Upper lobe of right lung (tissue), 1 donor: ENCODE measurements around the gene ACSS1. TPM values are rescaled to one million over a fixed set of nuclear protein-coding genes. Genes with fewer than 3 reads are reported as not detected.

Experiments
- ATAC-seq: fragments of 200-7000 bp; cut with Tn5 transposase; one replicate; pipeline ENCODE4 v1.9.1; 2020; ENCODE audit warnings: mild to moderate bottlenecking, moderate library complexity
- DNase-seq: peaks from one replicate; pipeline ENCODE4 v3.0.0-alpha.2; 2020
- H3K27ac ChIP-seq: fragments of 200-600 bp; one replicate; pipeline ENCODE4 v1.8.0; 2022
- H3K27me3 ChIP-seq: fragments of 200-600 bp; one replicate; pipeline ENCODE4 v1.8.0; 2022; ENCODE audit warnings: mild to moderate bottlenecking
- H3K36me3 ChIP-seq: fragments of 200-600 bp; one replicate; pipeline ENCODE4 v1.8.0; 2022
- H3K4me1 ChIP-seq: fragments of 200-600 bp; one replicate; pipeline ENCODE4 v1.8.0; 2022
- H3K4me3 ChIP-seq: fragments of 200-600 bp; one replicate; pipeline ENCODE4 v1.8.0; 2022; ENCODE audit warnings: mild to moderate bottlenecking
- H3K9me3 ChIP-seq: fragments of 200-600 bp; one replicate; pipeline ENCODE4 v1.8.0; 2022
- CTCF ChIP-seq: fragments of 200-600 bp; IDR thresholded peaks from one replicate; pipeline ENCODE4 v1.8.0; 2022; ENCODE audit warnings: antibody characterized with exemption
- intact Hi-C: fragments of 100-400 bp; cut with DNase I; formaldehyde crosslinking; loops from one replicate; pipeline ENCODE4 v1.11.0; 2022
- total RNA-seq: library from RNA; stranded (reverse); fragmentation: NEBNext Ultra II Directional; extraction: Animal tissue kit (Norgen Biotek cat#: 25700); gene quantifications from one replicate; pipeline ENCODE4 v1.2.1, GENCODE V29; 2021
- donor health status: DM: no; HTN: yes; CAD: no; lungs with severe emphysema.

The ACSS1 gene
- total RNA-seq, 1 donor from 2014 or later: 37.2 TPM

- no peak for TF ChIP-seq CTCF
- no peaks in the 10 kb centered on the region for H3K4me1 ChIP-seq
- ATAC-seq: no peak
- no peak for DNase-seq
- peaks cover 42% of the 10 kb centered on the region for H3K36me3 ChIP-seq
- H3K9me3 ChIP-seq: no peaks in the 10 kb centered on the region
- intact Hi-C loops: no loop called here
- H3K27me3 ChIP-seq: no peaks in the 10 kb centered on the region
- H3K4me3 ChIP-seq: no peak overlapping the region
- H3K27ac ChIP-seq: no peak overlapping the region
Observed at GRCh38 chr20:24978513-24978912, 79.4 kb downstream of the ACSS1 start.

- Histone ChIP-seq H3K27me3 (no peaks in the 10 kb centered on the region), H3K9me3 (no peaks in the 10 kb centered on the region), H3K4me1 (no peaks in the 10 kb centered on the region), H3K27ac (no peak overlapping the region), H3K36me3 (peaks cover 49% of the 10 kb centered on the region), H3K4me3 (no peak overlapping the region)
- no peak for ATAC-seq
- intact Hi-C loops: no loop called here
- no peak for DNase-seq
- TF ChIP-seq CTCF: no peak
Observed at GRCh38 chr20:24977797-24978196, 80.1 kb downstream of the ACSS1 start.

- peaks cover 54% of the 10 kb centered on the region for H3K36me3 ChIP-seq
- DNase-seq: no peak
- H3K27ac ChIP-seq: no peak overlapping the region
Observed at GRCh38 chr20:24977336-24977735, 80.6 kb downstream of the ACSS1 start.

GRCh38 chr20:24972341-24972740 is 85.6 kb downstream of the ACSS1 start:
- Histone ChIP-seq H3K9me3 (no peaks in the 10 kb centered on the region), H3K36me3 (peaks cover 65% of the 10 kb centered on the region), H3K27ac (no peak overlapping the region), H3K4me1 (no peaks in the 10 kb centered on the region), H3K27me3 (no peaks in the 10 kb centered on the region), H3K4me3 (no peak overlapping the region)
- intact Hi-C loops: no loop called here
- ATAC-seq (no peak), DNase-seq (no peak)
- no peak for TF ChIP-seq CTCF

More at GRCh38 chr20:24977336-24977735, 80.6 kb downstream of the ACSS1 start:
- no peak overlapping the region for H3K4me3 ChIP-seq
- H3K27me3 ChIP-seq: no peaks in the 10 kb centered on the region
- no peak for TF ChIP-seq CTCF
- H3K9me3 ChIP-seq: no peaks in the 10 kb centered on the region
- no peak for ATAC-seq
- H3K4me1 ChIP-seq: no peaks in the 10 kb centered on the region
- intact Hi-C loops: no loop called here

- Histone ChIP-seq H3K4me1 (no peaks in the 10 kb centered on the region), H3K36me3 (peaks cover 60% of the 10 kb centered on the region), H3K9me3 (no peaks in the 10 kb centered on the region), H3K27me3 (no peaks in the 10 kb centered on the region), H3K27ac (no peak overlapping the region), H3K4me3 (no peak overlapping the region)
- intact Hi-C loops: no loop called here
- ATAC-seq: no peak
- DNase-seq: no peak
- no peak for TF ChIP-seq CTCF
Observed at GRCh38 chr20:24971376-24972101, 86.4 kb downstream of the ACSS1 start.
